Left renal pelvis (tissue), 4 donors: ENCODE measurements around the gene HDAC8. TPM values are rescaled to one million over a fixed set of nuclear protein-coding genes. Genes with fewer than 3 reads are reported as not detected.

Experiments used
- DNase-seq, 4 donors: peaks; one replicate each; pipeline ENCODE4 v3.0.0-alpha.2; 2013; ENCODE audit warnings: low read depth in 4 of 4, low spot score in 3 of 4
- polyA plus RNA-seq, 4 donors: library from polyadenylated mRNA; unstranded; fragments of 120-200 nt; gene quantifications; one replicate each; pipeline ENCODE4 v1.2.1, GENCODE V29; 2013; ENCODE audit not compliant: insufficient read length in 4 of 4

Gene HDAC8
- polyA plus RNA-seq, 4 donors, result 28.1 to 40.1 (median 33.4) TPM

DNA sequence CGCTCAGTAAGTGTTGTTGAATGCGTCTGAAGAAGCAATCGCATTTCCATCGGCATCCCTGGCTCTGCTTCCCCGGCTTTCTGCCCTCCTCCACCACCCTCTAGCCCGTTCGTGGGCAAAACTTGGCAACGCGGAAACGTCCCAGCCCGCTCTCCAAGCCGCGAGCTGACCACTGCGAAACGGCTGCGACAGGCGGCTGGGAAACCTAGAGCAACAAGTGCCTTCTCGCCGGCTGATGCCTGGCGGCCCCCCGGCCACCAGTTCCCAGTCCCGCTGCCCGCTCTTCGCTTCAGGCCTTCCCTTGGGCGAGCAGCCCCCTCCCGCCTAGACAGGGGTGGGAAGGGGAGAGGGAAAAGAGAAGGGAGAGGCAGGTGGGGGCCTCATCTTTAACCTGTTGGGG is 267.8 kb downstream of the HDAC8 start:
- DNase-seq, result no peak

DNA sequence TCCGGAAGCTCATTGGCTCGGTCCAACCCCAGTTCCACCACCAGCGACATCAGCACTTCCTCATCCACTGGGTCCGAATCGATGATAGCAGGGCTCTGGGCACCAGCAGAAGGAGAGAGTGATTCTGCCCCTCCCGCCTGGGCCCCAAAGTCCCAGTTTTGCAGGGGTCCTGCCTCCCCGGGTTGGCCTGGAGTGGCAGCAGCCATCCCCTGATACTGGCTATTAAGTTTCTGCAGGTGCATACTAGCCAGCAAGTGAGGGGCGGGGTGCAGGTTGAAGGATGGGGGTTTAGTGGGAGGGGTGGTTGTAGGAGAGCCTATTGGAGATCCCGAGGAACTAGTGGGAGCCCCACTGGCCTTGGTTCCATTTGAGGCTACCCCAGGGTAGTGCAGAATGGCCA is 270.9 kb downstream of the HDAC8 start:
- DNase-seq, result no peak

DNA sequence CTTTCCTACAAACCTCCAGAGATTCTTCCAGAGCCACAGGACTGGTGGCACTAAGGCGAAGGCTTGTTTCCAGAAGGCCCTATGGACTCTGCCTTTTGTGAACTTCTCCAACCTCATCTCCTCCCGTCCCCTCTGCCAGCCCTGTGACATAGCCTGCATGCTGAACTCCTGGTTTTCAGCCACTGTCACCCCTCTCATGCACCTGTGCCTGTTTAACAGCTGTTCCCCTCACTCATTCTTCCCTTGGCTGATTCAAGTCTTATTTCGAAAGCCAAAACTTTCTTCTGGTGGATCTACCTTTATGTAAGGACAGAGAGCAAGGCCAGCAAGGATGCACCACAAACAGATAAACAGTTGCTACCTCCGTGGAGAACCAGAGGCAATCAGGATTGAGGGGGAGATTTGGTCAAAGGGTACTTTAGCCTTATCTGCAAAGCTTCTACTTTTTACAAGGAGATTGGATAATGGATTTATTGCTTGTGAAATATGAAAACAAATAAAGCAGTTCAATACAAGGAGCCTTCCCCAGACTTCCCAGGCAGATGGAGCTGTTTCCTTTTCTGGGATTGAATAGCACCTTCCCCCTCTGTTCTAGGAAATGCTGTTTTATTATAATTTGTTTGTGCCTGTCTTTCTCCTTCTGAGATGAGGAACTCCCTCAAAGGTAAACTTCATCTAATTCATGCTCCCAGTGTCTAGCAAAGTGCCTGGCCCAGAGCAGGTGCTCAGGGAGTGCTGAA is 272.6 kb downstream of the HDAC8 start:
- DNase-seq, result no peak

- DNase-seq, result no peak
Measured at GRCh38 chrX:72297953-72298730, 274.5 kb downstream of the HDAC8 start.

DNA sequence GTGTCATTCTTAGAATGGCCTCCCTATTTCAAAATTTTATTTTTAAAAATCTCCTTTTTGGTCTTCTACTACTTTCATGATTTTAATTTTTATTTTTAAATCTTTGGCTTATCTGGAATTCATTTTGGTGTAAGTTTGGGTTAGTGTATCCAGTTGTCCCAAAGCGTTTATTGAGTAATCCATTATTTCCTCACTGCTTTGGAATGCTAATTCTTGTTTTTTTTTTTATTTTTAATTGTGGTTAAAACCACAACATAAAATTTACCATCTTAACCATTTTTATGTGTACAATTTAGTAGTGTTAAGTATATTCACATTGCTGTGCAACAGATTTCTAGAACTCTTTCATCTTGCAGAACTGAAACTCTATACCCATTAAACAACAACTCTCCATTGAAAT is 275.7 kb downstream of the HDAC8 start:
- DNase-seq, result no peak

- no peak for DNase-seq
Measured at GRCh38 chrX:72295745-72296144, 276.9 kb downstream of the HDAC8 start.

GRCh38 chrX:72294497-72294896 is 278.1 kb downstream of the HDAC8 start:
- DNase-seq, result no peak

GRCh38 chrX:72282302-72282701 is 290.3 kb downstream of the HDAC8 start:
- DNase-seq, result no peak

GRCh38 chrX:72280321-72280845 is 292.3 kb downstream of the HDAC8 start:
- no peak for DNase-seq

Other genes with a start within 250 kb of the HDAC8 start
- gene PHKA1, start 141.5 kb upstream of the HDAC8 start, polyA plus RNA-seq, result 1 to 10 TPM; 5.9 to 7.0 (median 6.1) TPM
- 1 to 10 TPM; 2.8 to 4.7 (median 4.4) TPM for gene DMRTC1B, start 204.0 kb upstream of the HDAC8 start, polyA plus RNA-seq
- gene FAM236B, start 209.8 kb upstream of the HDAC8 start, polyA plus RNA-seq, result not detected
- gene FAM236D, start 235.4 kb upstream of the HDAC8 start, polyA plus RNA-seq, result not detected